Body of pancreas (tissue), 4 donors: Measurements from ENCODE around the gene PPP1R13B. TPM values are rescaled to one million over a fixed set of nuclear protein-coding genes. Genes with fewer than 3 reads are reported as not detected.

Experiments used
- ATAC-seq: fragments of 150-250 bp; one replicate; pipeline ENCODE4 v1.9.1; 2016
- DNase-seq, 4 donors: peaks; one replicate each; pipeline ENCODE4 v3.0.0-alpha.2; 2019
- H3K27ac ChIP-seq, 4 donors: fragments of 200-600 bp; sonication (generic); 1 replicate in 3 of 4; 2 replicates in 1 of 4; pipeline versions ENCODE4 v1.5.1 to v1.6.1; 2016 to 2019; ENCODE audit warnings: mild to moderate bottlenecking in 1 of 4, mixed read lengths in 1 of 4, moderate library complexity in 1 of 4
- H3K27me3 ChIP-seq, 2 donors: fragments of 200-600 bp; sonication (generic); one replicate each; pipeline ENCODE4 v1.6.0; 2016; ENCODE audit warnings: mild to moderate bottlenecking in 1 of 2
- H3K36me3 ChIP-seq, 2 donors: fragments of 200-600 bp; sonication (generic); replicated peaks in 1 of 2; 2 replicates each; pipeline ENCODE4 v1.5.1; 2016; ENCODE audit warnings: low read depth in 2 of 2; ENCODE audit not compliant: insufficient read depth in 1 of 2
- H3K4me1 ChIP-seq: fragments of 200-600 bp; sonication (generic); one replicate; pipeline ENCODE4 v1.6.0; 2016
- H3K4me3 ChIP-seq, 2 donors: fragments of 200-600 bp; sonication (generic); 1 replicate in 1 of 2; 2 replicates in 1 of 2; pipeline ENCODE4 v1.5.1; 2016 to 2019
- H3K9me3 ChIP-seq, 3 donors: fragments of 200-600 bp; sonication (generic); 1 replicate in 2 of 3; 2 replicates in 1 of 3; pipeline ENCODE4 v1.5.1; 2016
- POLR2A ChIP-seq, 3 donors: fragments of 450-650 bp; IDR thresholded peaks; one replicate each; pipeline ENCODE4 v1.6.1; 2016; ENCODE audit warnings: antibody characterized with exemption in 3 of 3, mild to moderate bottlenecking in 2 of 3
- WGBS, 2 donors: methylation state at CpG; one replicate each; pipeline ENCODE4 v1.1.5; 2017; 5-methylcytosine and 5-hydroxymethylcytosine counted together
- intact Hi-C: fragments of 100-400 bp; cut with DNase I; formaldehyde crosslinking; loops from one replicate; pipeline ENCODE4 v1.15.1; 2023
- small RNA-seq: library from RNA; depleted of rRNA; stranded (forward); fragments of <200 nt; gene quantifications from one replicate; pipeline ENCODE3, GENCODE V24; 2016
- total RNA-seq, 2 donors: library from RNA; depleted of rRNA; stranded (reverse); fragments of >200 nt; gene quantifications; one replicate each; pipeline ENCODE4 v1.1.0, GENCODE V29; 2016
- TF ChIP-seq, protein P1 (sequence below), 7 experiments: fragments of 450-650 bp in 4 of 7; fragments of 200-600 bp in 3 of 7; sonication (generic) in 3 of 7; IDR thresholded peaks; one replicate each; pipeline ENCODE4 v1.5.1; 2016 to 2019; ENCODE audit warnings: antibody characterized with exemption in 7 of 7

Gene PPP1R13B
- total RNA-seq, 2 donors from 2014 or later = 12.5 to 36.3 TPM

DNA sequence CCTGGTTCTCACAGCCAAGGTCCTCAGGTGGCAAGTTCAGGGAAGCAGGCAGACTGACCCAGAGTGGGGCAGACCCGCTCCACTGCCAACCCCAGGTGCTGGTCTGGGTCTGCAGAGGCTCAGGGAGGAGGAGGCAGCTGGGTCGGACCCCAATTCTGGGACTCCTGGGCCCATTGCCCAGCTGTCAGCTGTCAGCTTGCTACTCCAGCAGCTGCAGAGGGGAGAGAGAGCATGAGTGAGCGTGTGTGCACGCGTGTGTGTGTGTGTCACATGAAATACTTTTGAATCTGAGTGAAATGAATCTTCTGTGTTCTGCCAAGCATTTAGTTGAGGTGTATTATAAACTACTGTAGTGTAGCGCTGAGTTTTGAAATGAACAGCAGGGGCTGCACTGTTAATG is 162.9 kb downstream of the PPP1R13B start:
- H3K27me3 ChIP-seq = no peaks in the 10 kb centered on the region
- peaks cover 0 to 28% of the 10 kb centered on the region in 2 donors for H3K36me3 ChIP-seq
- ATAC-seq = no peak
- no peaks in the 10 kb centered on the region for H3K4me1 ChIP-seq
- DNase-seq = no peak
- intact Hi-C loops = no loop called here
- 81 to 88% methylated on average over 6 of the region's 6 CpGs for WGBS, 2 donors
- H3K27ac ChIP-seq = no peak overlapping the region
- H3K4me3 ChIP-seq = no peak overlapping the region
- no peaks in the 10 kb centered on the region for H3K9me3 ChIP-seq
- TF ChIP-seq, protein P1, sequence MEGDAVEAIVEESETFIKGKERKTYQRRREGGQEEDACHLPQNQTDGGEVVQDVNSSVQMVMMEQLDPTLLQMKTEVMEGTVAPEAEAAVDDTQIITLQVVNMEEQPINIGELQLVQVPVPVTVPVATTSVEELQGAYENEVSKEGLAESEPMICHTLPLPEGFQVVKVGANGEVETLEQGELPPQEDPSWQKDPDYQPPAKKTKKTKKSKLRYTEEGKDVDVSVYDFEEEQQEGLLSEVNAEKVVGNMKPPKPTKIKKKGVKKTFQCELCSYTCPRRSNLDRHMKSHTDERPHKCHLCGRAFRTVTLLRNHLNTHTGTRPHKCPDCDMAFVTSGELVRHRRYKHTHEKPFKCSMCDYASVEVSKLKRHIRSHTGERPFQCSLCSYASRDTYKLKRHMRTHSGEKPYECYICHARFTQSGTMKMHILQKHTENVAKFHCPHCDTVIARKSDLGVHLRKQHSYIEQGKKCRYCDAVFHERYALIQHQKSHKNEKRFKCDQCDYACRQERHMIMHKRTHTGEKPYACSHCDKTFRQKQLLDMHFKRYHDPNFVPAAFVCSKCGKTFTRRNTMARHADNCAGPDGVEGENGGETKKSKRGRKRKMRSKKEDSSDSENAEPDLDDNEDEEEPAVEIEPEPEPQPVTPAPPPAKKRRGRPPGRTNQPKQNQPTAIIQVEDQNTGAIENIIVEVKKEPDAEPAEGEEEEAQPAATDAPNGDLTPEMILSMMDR (IDR thresholded peaks at IDR 0.05) = no peak
- no peak for TF ChIP-seq POLR2A (IDR thresholded peaks at IDR 0.05)

Small RNAs within 50 kb of the gene (small RNA-seq; reads per million reads assigned to genes)
- gene RF00019 (not detected), gene RF00280 (not detected)

Other genes with a start within 250 kb of the PPP1R13B start
- 100 to 1,000 TPM; 199 to 292 TPM for gene KLC1, start 218.4 kb downstream of the PPP1R13B start, total RNA-seq
- gene XRCC3, start 132.1 kb downstream of the PPP1R13B start, total RNA-seq = 1 to 10 TPM; 3.9 to 5.6 TPM
- gene ZFYVE21, start 131.8 kb downstream of the PPP1R13B start, total RNA-seq = 10 to 100 TPM; 32.9 to 82.4 TPM
- 1 to 10 TPM; 2.0 to 4.7 TPM for gene TDRD9, start 80.9 kb upstream of the PPP1R13B start, total RNA-seq
- not detected for gene RD3L, start 95.0 kb upstream of the PPP1R13B start, total RNA-seq
- gene ASPG, start 238.1 kb upstream of the PPP1R13B start, total RNA-seq = under 1 TPM; 0.52 to 0.99 TPM